Measurements from ENCODE around the gene SCAPER. TPM values are rescaled to one million over a fixed set of nuclear protein-coding genes. Genes with fewer than 3 reads are reported as not detected.

Gene SCAPER
- total and polyA plus RNA-seq, 10 of the 15 experiments (the other 5 are each of a cell fraction or from before 2014, with no cell fraction given) = 1.0 to 7.7 (median 3.9) TPM

DNA sequence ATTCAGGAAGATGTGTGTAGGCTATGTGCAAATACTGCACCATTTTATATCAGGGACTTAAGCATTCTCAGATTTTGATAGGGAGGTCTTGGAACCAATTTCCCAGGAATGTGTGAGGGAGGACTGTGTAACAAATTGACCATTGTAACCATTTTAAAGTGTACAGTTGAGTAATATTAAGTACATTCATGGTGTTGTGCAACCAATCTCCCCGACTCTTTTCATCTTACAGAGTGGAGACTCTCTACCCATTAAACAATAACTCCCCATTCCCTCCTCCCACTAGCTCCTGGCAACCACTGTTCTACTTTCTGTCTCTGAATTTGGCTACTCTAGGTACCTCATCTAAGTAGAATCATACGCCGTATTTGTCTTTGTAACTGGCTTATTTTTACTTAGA is 31.5 kb upstream of the SCAPER start:
- DNase-seq (ENCODE audit: low read depth, low spot score) = no peak
- no peaks in the 10 kb centered on the region for H3K9me3 ChIP-seq (replicated peaks; ENCODE audit: control insufficient read depth, insufficient read depth, low read length)
- H3K9ac ChIP-seq (ENCODE audit: control insufficient read depth, insufficient read depth, low read length) = no peak overlapping the region
- H3K4me1 ChIP-seq (ENCODE audit: control insufficient read depth, insufficient read depth, low read length) = peaks cover 14% of the 10 kb centered on the region
- H3K36me3 ChIP-seq (ENCODE audit: control insufficient read depth in 2 of 2, insufficient read depth in 2 of 2, low read length in 1 of 2) = peaks cover 0 to 8% of the 10 kb centered on the region in 2 experiments; a peak in 1 of 4 replicates
- no peaks in the 10 kb centered on the region for H4K20me1 ChIP-seq (ENCODE audit: control insufficient read depth, insufficient read depth)
- TF ChIP-seq RELA (IDR thresholded peaks at IDR 0.05; ENCODE audit: borderline replicate concordance, partially characterized antibody) (no peak), STAT1 (conservative IDR thresholded peaks at IDR 0.05) (no peak), IKZF1 (conservative IDR thresholded peaks at IDR 0.05) (no peak), RAD51 (IDR thresholded peaks at IDR 0.05) (no peak), NFYB (IDR thresholded peaks at IDR 0.05; ENCODE audit: insufficient read depth, low read depth, low read length) (no peak)
- TF ChIP-seq, protein P1, sequence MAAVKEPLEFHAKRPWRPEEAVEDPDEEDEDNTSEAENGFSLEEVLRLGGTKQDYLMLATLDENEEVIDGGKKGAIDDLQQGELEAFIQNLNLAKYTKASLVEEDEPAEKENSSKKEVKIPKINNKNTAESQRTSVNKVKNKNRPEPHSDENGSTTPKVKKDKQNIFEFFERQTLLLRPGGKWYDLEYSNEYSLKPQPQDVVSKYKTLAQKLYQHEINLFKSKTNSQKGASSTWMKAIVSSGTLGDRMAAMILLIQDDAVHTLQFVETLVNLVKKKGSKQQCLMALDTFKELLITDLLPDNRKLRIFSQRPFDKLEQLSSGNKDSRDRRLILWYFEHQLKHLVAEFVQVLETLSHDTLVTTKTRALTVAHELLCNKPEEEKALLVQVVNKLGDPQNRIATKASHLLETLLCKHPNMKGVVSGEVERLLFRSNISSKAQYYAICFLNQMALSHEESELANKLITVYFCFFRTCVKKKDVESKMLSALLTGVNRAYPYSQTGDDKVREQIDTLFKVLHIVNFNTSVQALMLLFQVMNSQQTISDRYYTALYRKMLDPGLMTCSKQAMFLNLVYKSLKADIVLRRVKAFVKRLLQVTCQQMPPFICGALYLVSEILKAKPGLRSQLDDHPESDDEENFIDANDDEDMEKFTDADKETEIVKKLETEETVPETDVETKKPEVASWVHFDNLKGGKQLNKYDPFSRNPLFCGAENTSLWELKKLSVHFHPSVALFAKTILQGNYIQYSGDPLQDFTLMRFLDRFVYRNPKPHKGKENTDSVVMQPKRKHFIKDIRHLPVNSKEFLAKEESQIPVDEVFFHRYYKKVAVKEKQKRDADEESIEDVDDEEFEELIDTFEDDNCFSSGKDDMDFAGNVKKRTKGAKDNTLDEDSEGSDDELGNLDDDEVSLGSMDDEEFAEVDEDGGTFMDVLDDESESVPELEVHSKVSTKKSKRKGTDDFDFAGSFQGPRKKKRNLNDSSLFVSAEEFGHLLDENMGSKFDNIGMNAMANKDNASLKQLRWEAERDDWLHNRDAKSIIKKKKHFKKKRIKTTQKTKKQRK (IDR thresholded peaks at IDR 0.05; ENCODE audit: low read depth, low read length) = no peak
- intact Hi-C loops (cut with micrococcal nuclease; ENCODE audit: unreplicated experiment) = no loop called here
- in situ Hi-C loops (cut with MboI) = no loop called here
- no peak overlapping the region for H3K27ac ChIP-seq (ENCODE audit: control insufficient read depth, insufficient read depth)
- FAIRE-seq = no peak
- no peak overlapping the region for H3K4me2 ChIP-seq (ENCODE audit: control insufficient read depth, insufficient read depth)
- H3K79me2 ChIP-seq (ENCODE audit: control insufficient read depth, insufficient read depth, low read length) = peaks cover 6% of the 10 kb centered on the region
- 97% methylated on average over 3 of the region's 3 CpGs for WGBS (ENCODE audit: insufficient coverage, insufficient replicate concordance, low lambda C conversion rate, missing lambda C conversion rate)
- no peaks in the 10 kb centered on the region for H3K27me3 ChIP-seq (replicated peaks in 1 of 2; ENCODE audit: control insufficient read depth in 2 of 2, insufficient read depth in 2 of 2, low read length in 1 of 2)
- SMC1A ChIA-PET (ENCODE audit: uncharacterized antibody, unreplicated experiment) = no interaction called here
- CTCF ChIA-PET = no interaction called here
- H2AFZ ChIP-seq (ENCODE audit: control insufficient read depth, low read depth, low read length) = no peak overlapping the region
- RAD21 ChIA-PET (ENCODE audit: unreplicated experiment) = interaction anchor here (0.6 kb wide), 1 partner anchor 20 kb away, joined by 3 read pairs; no protein-coding TSS in a partner anchor
- no peak overlapping the region for H3K4me3 ChIP-seq
- no TSS peak for BruUV-seq (replicated peaks)
- no peak for ATAC-seq
- POLR2A ChIA-PET = no interaction called here

Measured in GM12878 (cell line).